ENCODE results near the gene CSNK1D. TPM values are rescaled to one million over a fixed set of nuclear protein-coding genes. Genes with fewer than 3 reads are reported as not detected.
A peak's percentile ranks its signal among the peaks of the same experiment; 100 is the strongest.

CSNK1D gene
- total and polyA plus RNA-seq, 10 of the 15 experiments (the other 5 are each of a cell fraction or from before 2014, with no cell fraction given) = 5.7 to 105 (median 58.1) TPM

DNA sequence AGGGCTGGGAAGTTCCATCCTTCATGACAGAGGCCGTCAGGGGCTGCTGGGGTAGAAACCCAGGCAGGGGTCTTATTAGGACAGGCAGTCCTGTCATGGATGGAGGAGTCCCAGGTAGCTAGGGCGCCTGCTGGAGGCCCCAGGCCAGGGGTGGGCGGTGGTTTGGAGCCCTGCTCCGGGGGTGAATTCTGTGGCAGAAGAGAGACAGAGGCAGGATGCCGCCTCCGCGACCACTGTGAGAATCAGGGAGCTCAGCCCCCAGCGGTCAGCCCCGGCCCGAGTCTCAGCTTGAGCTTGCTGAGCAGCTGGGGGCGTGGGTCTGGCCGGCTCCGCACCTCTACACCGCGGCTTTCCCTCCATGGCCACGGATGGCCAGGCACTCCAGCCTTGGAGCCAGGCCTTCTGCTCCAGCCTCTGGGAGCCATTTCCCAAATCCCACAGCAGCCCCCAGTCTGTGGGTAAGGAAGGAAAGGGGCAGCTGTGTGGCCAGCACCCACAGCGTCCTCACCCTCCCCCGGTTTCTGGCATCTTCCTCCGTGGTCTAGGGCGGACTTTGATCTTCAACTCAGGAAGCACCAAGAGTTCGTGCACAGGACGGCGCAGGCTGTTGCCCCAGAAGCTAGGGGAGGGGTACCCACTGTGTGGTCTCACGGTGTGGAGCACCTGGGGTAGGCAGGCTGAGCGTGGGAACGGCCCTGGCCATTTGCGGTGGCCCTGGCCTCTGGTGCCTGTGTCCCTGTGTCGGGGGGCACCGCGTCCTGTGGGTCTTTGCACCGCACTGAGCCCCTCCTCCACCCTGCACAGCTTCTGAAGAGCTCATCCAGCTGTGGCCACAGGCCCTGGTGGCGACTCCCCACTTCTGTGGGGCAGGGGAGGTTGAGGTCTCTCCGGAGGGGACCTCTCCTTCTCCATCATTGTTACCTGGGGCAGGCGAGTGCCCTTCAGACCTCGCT, 29.8 kb upstream of the CSNK1D start:
- no TSS peak for BruUV-seq (replicated peaks)
- DNase-seq (ENCODE audit: low read depth, low spot score) = no peak
- RAD21 ChIA-PET (ENCODE audit: unreplicated experiment) = interaction anchor here (0.9 to 7.9 kb wide), 6 partner anchors 11 to 71 kb away, joined by 3 to 77 read pairs (median 6); partner anchors contain the start of gene CD7
- no peak for ATAC-seq
- TF ChIP-seq ATF7 (IDR thresholded peaks at IDR 0.05; ENCODE audit: low read depth) (no peak), GATAD2B (conservative IDR thresholded peaks at IDR 0.05; ENCODE audit: low read depth) (peak; percentile 77), PML (IDR thresholded peaks at IDR 0.05; ENCODE audit: low read length) (no peak), DPF2 (IDR thresholded peaks at IDR 0.05) (peak; percentile 61; the same call in 1 of the 2 replicates), CHD2 (IDR thresholded peaks at IDR 0.05; ENCODE audit: borderline replicate concordance, low read depth, low read length) (0 out of 2 replicates have a peak, but pooled peaks have one; percentile 11), BHLHE40 (IDR thresholded peaks at IDR 0.05; ENCODE audit: borderline replicate concordance in 1 of 2, low read depth in 2 of 2, low read length in 1 of 2) (peak in 1 of 2 experiments; percentile 36; a peak in 1 of 4 replicates), MTA2 (IDR thresholded peaks at IDR 0.05; ENCODE audit: low read depth) (peak; percentile 33; the same call in 1 of the 2 replicates), IKZF2 (IDR thresholded peaks at IDR 0.05) (peak; percentile 70 to 79; a peak in 3 of 4 replicates), IKZF1 (conservative IDR thresholded peaks at IDR 0.05) (peak; percentile 88), NBN (IDR thresholded peaks at IDR 0.05) (0 out of 2 replicates have a peak, but pooled peaks have one; percentile 32), GABPA (IDR thresholded peaks at IDR 0.05; ENCODE audit: low read depth) (no peak)
- TF ChIP-seq, protein P1, sequence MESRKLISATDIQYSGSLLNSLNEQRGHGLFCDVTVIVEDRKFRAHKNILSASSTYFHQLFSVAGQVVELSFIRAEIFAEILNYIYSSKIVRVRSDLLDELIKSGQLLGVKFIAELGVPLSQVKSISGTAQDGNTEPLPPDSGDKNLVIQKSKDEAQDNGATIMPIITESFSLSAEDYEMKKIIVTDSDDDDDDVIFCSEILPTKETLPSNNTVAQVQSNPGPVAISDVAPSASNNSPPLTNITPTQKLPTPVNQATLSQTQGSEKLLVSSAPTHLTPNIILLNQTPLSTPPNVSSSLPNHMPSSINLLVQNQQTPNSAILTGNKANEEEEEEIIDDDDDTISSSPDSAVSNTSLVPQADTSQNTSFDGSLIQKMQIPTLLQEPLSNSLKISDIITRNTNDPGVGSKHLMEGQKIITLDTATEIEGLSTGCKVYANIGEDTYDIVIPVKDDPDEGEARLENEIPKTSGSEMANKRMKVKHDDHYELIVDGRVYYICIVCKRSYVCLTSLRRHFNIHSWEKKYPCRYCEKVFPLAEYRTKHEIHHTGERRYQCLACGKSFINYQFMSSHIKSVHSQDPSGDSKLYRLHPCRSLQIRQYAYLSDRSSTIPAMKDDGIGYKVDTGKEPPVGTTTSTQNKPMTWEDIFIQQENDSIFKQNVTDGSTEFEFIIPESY (IDR thresholded peaks at IDR 0.05) = peak; percentile 46; the same call in 1 of the 2 replicates
- TF ChIP-seq, protein P2, sequence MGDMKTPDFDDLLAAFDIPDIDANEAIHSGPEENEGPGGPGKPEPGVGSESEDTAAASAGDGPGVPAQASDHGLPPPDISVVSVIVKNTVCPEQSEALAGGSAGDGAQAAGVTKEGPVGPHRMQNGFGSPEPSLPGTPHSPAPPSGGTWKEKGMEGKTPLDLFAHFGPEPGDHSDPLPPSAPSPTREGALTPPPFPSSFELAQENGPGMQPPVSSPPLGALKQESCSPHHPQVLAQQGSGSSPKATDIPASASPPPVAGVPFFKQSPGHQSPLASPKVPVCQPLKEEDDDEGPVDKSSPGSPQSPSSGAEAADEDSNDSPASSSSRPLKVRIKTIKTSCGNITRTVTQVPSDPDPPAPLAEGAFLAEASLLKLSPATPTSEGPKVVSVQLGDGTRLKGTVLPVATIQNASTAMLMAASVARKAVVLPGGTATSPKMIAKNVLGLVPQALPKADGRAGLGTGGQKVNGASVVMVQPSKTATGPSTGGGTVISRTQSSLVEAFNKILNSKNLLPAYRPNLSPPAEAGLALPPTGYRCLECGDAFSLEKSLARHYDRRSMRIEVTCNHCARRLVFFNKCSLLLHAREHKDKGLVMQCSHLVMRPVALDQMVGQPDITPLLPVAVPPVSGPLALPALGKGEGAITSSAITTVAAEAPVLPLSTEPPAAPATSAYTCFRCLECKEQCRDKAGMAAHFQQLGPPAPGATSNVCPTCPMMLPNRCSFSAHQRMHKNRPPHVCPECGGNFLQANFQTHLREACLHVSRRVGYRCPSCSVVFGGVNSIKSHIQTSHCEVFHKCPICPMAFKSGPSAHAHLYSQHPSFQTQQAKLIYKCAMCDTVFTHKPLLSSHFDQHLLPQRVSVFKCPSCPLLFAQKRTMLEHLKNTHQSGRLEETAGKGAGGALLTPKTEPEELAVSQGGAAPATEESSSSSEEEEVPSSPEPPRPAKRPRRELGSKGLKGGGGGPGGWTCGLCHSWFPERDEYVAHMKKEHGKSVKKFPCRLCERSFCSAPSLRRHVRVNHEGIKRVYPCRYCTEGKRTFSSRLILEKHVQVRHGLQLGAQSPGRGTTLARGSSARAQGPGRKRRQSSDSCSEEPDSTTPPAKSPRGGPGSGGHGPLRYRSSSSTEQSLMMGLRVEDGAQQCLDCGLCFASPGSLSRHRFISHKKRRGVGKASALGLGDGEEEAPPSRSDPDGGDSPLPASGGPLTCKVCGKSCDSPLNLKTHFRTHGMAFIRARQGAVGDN (IDR thresholded peaks at IDR 0.05) = 0 out of 2 replicates have a peak, but pooled peaks have one; percentile 29
- Histone ChIP-seq H3K4me2 (ENCODE audit: control insufficient read depth, insufficient read depth) (0 out of 2 replicates have a peak overlapping the region, but pooled peaks have one; percentile 25), H2AFZ (ENCODE audit: control insufficient read depth, low read depth, low read length) (no peak overlapping the region), H3K9ac (ENCODE audit: control insufficient read depth, insufficient read depth, low read length) (no peak overlapping the region), H4K20me1 (ENCODE audit: control insufficient read depth, insufficient read depth) (no peaks in the 10 kb centered on the region), H3K9me3 (replicated peaks; ENCODE audit: control insufficient read depth, insufficient read depth, low read length) (no peaks in the 10 kb centered on the region), H3K79me2 (ENCODE audit: control insufficient read depth, insufficient read depth, low read length) (no peaks in the 10 kb centered on the region), H3K4me1 (ENCODE audit: control insufficient read depth, insufficient read depth, low read length) (peaks cover 31% of the 10 kb centered on the region), H3K36me3 (ENCODE audit: control insufficient read depth in 2 of 2, insufficient read depth in 2 of 2, low read length in 1 of 2) (no peaks in the 10 kb centered on the region), H3K4me3 (no peak overlapping the region), H3K27me3 (replicated peaks in 1 of 2; ENCODE audit: control insufficient read depth in 2 of 2, insufficient read depth in 2 of 2, low read length in 1 of 2) (no peaks in the 10 kb centered on the region; a peak in 1 of 4 replicates), H3K27ac (ENCODE audit: control insufficient read depth, insufficient read depth) (no peak overlapping the region)
- no peak for FAIRE-seq
- intact Hi-C loops (cut with micrococcal nuclease; ENCODE audit: unreplicated experiment) = loop anchor here (1.0 kb wide), 1 partner anchor 18 kb away; no protein-coding TSS in a partner anchor
- 48% methylated on average over 32 of the region's 35 CpGs for WGBS (ENCODE audit: insufficient coverage, insufficient replicate concordance, low lambda C conversion rate, missing lambda C conversion rate)
- in situ Hi-C loops (cut with MboI) = no loop called here
- SMC1A ChIA-PET (ENCODE audit: uncharacterized antibody, unreplicated experiment) = interaction anchor here (0.9 to 5.1 kb wide), 8 partner anchors 9 to 97 kb away, joined by 3 to 42 read pairs (median 4); no protein-coding TSS in a partner anchor
- CTCF ChIA-PET = interaction anchor here (0.7 to 8.7 kb wide), 10 partner anchors 11 to 121 kb away, joined by 3 to 94 read pairs (median 6); partner anchors contain the start of gene CD7
- POLR2A ChIA-PET = interaction anchor here (0.7 to 4.0 kb wide), 8 partner anchors 10 to 94 kb away, joined by 3 to 32 read pairs (median 6); partner anchors contain the start of genes CSNK1D and SLC16A3

All from GM12878 (cell line).